ENCODE data around the gene IQSEC2.

Gene IQSEC2

DNA sequence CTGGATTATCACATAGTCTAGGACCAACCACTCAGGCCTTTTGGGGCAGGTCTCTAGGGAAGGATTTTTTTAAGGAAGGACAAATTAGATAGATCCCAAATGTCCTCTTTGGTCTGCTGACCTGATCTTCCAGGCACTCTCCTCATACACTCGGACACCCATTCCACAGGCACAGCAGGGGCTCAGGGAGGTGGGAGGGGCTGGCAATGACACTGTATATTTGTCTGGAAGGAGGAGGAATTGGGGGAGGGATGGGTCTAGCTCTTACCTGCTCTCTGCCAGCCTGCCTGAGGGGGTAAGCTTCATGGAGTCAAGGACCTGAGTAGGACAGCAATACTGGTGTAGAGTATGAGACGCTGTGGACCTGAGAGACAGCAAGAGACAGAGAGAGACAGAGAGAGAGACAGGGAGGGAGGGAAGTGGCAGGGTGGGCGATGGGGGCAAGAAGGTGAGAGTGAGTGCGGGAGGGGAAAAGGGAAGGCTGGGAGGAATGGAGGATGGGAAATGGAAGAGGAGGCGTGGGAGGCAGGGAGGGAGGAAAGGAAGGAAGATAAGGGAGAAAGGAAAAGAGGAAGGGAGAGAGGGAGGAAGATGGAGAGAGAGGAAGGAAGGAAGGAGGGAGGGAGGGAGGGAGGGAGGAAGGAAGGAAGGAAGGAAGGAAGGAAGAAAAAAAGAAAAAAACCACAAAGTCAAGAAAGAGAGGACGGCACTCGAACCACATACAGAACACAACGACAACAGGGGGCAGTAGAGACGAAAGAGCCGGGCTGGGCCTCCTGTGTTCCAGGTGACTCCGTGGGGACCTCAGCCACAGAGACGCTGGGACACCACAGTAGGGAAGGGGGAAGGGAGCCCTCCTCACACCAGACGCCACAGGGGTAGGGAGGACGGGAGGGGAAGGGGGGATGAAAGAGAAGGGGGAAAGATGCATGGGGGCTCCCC lies 1.8 kb downstream of the IQSEC2 start:
- TF ChIP-seq CTCF (IDR thresholded peaks at IDR 0.05) = no peak

- no peak for TF ChIP-seq CTCF (IDR thresholded peaks at IDR 0.05)
These were observed 8.5 kb downstream of the IQSEC2 start for GRCh38 chrX:53272808-53273337.

GRCh38 chrX:53269536-53270107 lies 11.8 kb downstream of the IQSEC2 start:
- no peak for TF ChIP-seq CTCF (IDR thresholded peaks at IDR 0.05)

- TF ChIP-seq CTCF (IDR thresholded peaks at IDR 0.05) = no peak
These were observed 13.2 kb downstream of the IQSEC2 start for GRCh38 chrX:53268173-53268572.

- TF ChIP-seq CTCF (IDR thresholded peaks at IDR 0.05) = no peak
These were observed 14.5 kb downstream of the IQSEC2 start for GRCh38 chrX:53266914-53267313.

DNA sequence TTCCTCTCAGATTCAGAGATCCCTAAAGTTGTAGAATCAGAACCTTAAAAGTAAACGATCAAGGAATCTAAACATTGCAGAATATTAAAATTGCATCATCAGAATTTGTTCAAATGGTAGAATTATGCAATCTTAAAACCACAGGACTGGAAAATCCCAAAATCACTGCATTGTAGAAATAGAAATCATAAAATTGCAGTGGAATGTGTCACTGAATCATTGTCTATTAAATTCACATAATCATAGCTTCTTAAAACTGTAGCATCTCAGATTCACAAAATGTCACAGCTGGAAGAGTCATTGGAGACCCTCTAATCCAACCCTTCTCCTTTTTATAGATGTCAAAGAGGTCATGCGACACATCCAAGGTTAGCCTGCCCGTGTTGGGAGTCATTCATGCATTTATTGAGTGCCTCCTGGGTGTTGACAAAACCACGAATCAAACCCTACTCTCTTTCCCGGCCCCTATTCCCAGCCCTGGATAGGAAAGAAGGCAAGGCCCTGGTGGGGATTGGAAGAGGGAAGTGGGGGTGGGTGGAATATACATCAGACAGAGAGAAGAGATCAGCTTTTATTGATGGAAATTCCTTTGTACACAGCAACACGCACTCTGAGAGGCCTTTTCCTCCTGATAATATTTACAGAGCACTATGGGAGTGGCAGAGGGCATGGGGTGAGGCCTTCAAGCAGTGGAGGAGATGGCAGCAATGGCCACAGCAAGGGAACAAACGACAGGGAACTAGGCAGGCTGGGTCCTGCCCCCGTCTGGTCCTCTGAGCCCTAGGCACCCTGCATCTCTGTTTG lies 15.4 kb downstream of the IQSEC2 start:
- no peak for TF ChIP-seq CTCF (IDR thresholded peaks at IDR 0.05)

DNA sequence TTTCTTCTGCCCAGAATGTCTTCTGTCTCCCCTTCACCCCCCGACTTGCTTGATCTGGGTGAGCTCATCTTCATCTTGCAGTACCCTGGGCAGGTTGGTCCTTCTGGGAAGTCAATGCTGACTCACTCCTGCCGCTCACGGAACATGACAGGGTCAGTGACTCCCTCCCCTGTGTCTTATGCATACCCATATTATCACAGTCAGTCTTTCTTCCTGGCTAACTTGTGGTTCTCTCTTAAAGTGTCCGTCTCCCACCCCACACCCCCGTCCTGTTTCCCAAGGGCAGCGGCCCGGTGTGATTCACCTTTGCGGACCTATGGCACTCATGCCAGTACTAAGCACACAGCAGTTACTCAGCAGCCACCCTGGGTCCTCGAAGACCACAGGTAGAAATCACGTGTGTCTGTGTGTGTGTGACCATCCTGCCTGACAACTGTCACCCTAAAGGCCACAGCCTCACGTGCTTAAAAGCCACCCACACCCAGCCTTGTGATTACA lies 17.7 kb downstream of the IQSEC2 start:
- no peak for TF ChIP-seq CTCF (IDR thresholded peaks at IDR 0.05)
